ENCODE measurements around the gene PRIMPOL. TPM values are rescaled to one million over a fixed set of nuclear protein-coding genes. Genes with fewer than 3 reads are reported as not detected.

Gene PRIMPOL
- total and polyA plus RNA-seq, 9 of the 15 experiments (the other 6 are each of a cell fraction or from before 2014, with no cell fraction given) = 11.0 to 32.0 (median 16.1) TPM

DNA sequence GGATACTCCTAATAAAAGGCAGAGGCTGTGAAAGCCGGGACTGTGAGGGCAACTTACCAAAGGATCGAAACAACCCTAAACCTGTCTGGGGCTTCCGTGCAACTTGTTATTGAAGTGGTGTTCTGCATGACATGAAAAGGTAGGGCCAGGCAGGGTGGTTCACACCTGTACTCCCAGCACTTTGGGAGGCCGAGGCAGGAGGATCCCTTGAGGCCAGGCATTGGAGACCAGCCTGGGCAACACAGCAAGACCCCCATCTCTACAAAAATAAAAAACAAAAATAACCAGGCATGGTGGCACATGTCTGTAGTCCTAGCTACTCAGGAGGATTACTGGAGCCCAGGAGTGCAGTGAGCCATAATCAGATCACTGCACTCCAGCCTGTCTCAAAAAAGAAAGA lies 12.6 kb upstream of the PRIMPOL start:
- FAIRE-seq (no peak), ATAC-seq (no peak), DNase-seq (ENCODE audit: extremely low read depth in 1 of 4, low spot score in 3 of 4) (no peak)
- CTCF ChIA-PET (ENCODE audit: low intra/inter-chr PET ratio) = no interaction called here
- H3K9me3 ChIP-seq (replicated peaks; ENCODE audit: control insufficient read depth, insufficient read depth, low read depth, low read length) = no peaks in the 10 kb centered on the region
- no peak overlapping the region for H2AFZ ChIP-seq (ENCODE audit: low read depth, low read length)
- WGBS (ENCODE audit: insufficient coverage, low coverage, missing lambda C conversion rate) = 67% methylated on average over 4 of the region's 4 CpGs
- no TSS peak for BruUV-seq (replicated peaks)
- H3K9me1 ChIP-seq (ENCODE audit: control insufficient read depth, insufficient read depth, low read length) = no peaks in the 10 kb centered on the region
- H4K20me1 ChIP-seq (replicated peaks; ENCODE audit: control insufficient read depth, insufficient read depth, low read length) = no peaks in the 10 kb centered on the region
- H3K27me3 ChIP-seq (ENCODE audit: control insufficient read depth in 2 of 2, insufficient read depth in 2 of 2, low read length in 2 of 2) = no peaks in the 10 kb centered on the region
- H3K4me2 ChIP-seq (ENCODE audit: insufficient read depth, low read length) = no peak overlapping the region
- H3K4me3 ChIP-seq = no peak overlapping the region
- POLR2A ChIA-PET = interaction anchor here (0.7 kb wide), 1 partner anchor 9 kb away, joined by 3 read pairs; no protein-coding TSS in a partner anchor
- no peaks in the 10 kb centered on the region for H3K4me1 ChIP-seq (replicated peaks in 1 of 2; ENCODE audit: control insufficient read depth in 2 of 2, insufficient read depth in 2 of 2, low read length in 2 of 2)
- intact Hi-C loops (cut with micrococcal nuclease) = no loop called here
- H3K79me2 ChIP-seq (ENCODE audit: control insufficient read depth, insufficient read depth, low read length) = peaks cover 20% of the 10 kb centered on the region
- peaks cover 65% of the 10 kb centered on the region for H3K36me3 ChIP-seq (ENCODE audit: control insufficient read depth, insufficient read depth, low read length)
- no peak overlapping the region for H3K9ac ChIP-seq (ENCODE audit: insufficient read depth in 1 of 2, low read depth in 2 of 2, low read length in 2 of 2)
- in situ Hi-C loops (cut with MboI) = no loop called here
- no peak overlapping the region for H3K27ac ChIP-seq (ENCODE audit: extremely low read depth, low read depth, low read length)
- TF ChIP-seq RHOXF2B (CRISPR knock-in tag; conservative IDR thresholded peaks at IDR 0.05) = no peak
- TF ChIP-seq MCM2 (IDR thresholded peaks at IDR 0.05; ENCODE audit: low read depth) = no peak
- no peak for TF ChIP-seq SMARCC2 (IDR thresholded peaks at IDR 0.05; ENCODE audit: low read depth)
- TF ChIP-seq ZSCAN29 (IDR thresholded peaks at IDR 0.05) = no peak
- no peak for TF ChIP-seq TCF7L2 (IDR thresholded peaks at IDR 0.05; ENCODE audit: low read depth, low read length)
- no peak for TF ChIP-seq HNRNPH1 (optimal IDR thresholded peaks at IDR 0.05; ENCODE audit: low read depth, low read length)
- TF ChIP-seq ZC3H4 (CRISPR knock-in tag; IDR thresholded peaks at IDR 0.05; ENCODE audit: borderline replicate concordance) = no peak
- no peak for TF ChIP-seq SP1 (CRISPR knock-in tag; IDR thresholded peaks at IDR 0.05)
- TF ChIP-seq RBM39 (optimal IDR thresholded peaks at IDR 0.05; ENCODE audit: low read depth, low read length) = no peak
- TF ChIP-seq, protein P1, sequence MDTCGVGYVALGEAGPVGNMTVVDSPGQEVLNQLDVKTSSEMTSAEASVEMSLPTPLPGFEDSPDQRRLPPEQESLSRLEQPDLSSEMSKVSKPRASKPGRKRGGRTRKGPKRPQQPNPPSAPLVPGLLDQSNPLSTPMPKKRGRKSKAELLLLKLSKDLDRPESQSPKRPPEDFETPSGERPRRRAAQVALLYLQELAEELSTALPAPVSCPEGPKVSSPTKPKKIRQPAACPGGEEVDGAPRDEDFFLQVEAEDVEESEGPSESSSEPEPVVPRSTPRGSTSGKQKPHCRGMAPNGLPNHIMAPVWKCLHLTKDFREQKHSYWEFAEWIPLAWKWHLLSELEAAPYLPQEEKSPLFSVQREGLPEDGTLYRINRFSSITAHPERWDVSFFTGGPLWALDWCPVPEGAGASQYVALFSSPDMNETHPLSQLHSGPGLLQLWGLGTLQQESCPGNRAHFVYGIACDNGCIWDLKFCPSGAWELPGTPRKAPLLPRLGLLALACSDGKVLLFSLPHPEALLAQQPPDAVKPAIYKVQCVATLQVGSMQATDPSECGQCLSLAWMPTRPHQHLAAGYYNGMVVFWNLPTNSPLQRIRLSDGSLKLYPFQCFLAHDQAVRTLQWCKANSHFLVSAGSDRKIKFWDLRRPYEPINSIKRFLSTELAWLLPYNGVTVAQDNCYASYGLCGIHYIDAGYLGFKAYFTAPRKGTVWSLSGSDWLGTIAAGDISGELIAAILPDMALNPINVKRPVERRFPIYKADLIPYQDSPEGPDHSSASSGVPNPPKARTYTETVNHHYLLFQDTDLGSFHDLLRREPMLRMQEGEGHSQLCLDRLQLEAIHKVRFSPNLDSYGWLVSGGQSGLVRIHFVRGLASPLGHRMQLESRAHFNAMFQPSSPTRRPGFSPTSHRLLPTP (IDR thresholded peaks at IDR 0.05; ENCODE audit: borderline replicate concordance, extremely low read depth, insufficient read length) = no peak
- no peak for TF ChIP-seq ZNF586 (CRISPR knock-in tag; conservative IDR thresholded peaks at IDR 0.05)
- no peak for TF ChIP-seq JUND (IDR thresholded peaks at IDR 0.05; ENCODE audit: borderline replicate concordance, low read depth, low read length)
- TF ChIP-seq JUND (tag; IDR thresholded peaks at IDR 0.05; ENCODE audit: borderline replicate concordance, low read depth, low read length) = no peak
- no peak for TF ChIP-seq CHD4 (IDR thresholded peaks at IDR 0.05; ENCODE audit: insufficient read depth, insufficient replicate concordance, low read depth, low read length, poor library complexity, severe bottlenecking)
- no peak for TF ChIP-seq CBFA2T3 (IDR thresholded peaks at IDR 0.05)
- TF ChIP-seq CREB3 (tag; conservative IDR thresholded peaks at IDR 0.05; ENCODE audit: low read depth) = no peak
- no peak for TF ChIP-seq POLR2H (tag; IDR thresholded peaks at IDR 0.05; ENCODE audit: low read depth)

All from K562 (cell line).